CD4-positive, alpha-beta T cell treated with Interferon gamma for 1 hour (primary cell): ENCODE measurements around the gene PSMD13.

ENCODE experiments used
- DNase-seq: peaks from one replicate; pipeline ENCODE4 v3.0.0-alpha.2; 2020

Gene PSMD13

DNA sequence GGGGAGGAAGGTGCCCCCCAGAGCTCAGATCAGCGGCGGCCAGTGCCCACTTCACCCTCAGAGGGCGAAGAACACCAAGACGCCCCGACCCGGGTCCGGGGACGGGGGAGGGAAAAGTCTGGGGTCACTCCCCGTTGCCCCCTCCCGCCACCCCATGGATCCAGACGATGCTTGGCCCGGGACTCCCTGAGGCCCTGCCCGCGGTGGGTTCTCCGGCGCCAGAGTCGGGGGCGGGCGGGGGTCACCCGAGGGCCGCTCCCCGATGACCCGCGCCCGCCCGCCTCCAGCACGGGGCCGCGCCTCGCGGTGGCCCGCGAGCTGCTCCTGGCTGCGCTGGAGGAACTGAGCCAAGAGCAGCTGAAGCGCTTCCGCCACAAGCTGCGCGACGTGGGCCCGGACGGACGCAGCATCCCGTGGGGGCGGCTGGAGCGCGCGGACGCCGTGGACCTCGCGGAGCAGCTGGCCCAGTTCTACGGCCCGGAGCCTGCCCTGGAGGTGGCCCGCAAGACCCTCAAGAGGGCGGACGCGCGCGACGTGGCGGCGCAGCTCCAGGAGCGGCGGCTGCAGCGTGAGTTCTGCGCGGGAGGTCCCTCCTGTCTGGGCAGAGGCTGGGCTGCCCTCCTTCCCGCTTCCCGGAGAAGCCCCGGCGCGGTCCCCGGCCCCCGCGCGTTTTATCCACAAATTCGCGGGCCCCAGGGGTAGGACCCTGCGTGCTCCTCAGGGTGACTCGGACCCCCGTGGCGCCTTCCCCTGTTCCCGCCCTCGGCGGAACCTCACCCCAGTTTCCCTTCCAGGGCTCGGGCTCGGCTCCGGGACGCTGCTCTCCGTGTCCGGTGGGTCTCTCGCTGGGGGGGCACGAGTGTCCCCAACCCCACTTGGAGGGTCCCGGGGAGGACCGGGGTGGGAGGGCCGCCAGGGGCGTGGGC is 42.5 kb downstream of the PSMD13 start:
- DNase-seq: no peak

- peak; percentile 51 for DNase-seq
Measured at GRCh38 chr11:279966-280705, 43.4 kb downstream of the PSMD13 start.

DNA sequence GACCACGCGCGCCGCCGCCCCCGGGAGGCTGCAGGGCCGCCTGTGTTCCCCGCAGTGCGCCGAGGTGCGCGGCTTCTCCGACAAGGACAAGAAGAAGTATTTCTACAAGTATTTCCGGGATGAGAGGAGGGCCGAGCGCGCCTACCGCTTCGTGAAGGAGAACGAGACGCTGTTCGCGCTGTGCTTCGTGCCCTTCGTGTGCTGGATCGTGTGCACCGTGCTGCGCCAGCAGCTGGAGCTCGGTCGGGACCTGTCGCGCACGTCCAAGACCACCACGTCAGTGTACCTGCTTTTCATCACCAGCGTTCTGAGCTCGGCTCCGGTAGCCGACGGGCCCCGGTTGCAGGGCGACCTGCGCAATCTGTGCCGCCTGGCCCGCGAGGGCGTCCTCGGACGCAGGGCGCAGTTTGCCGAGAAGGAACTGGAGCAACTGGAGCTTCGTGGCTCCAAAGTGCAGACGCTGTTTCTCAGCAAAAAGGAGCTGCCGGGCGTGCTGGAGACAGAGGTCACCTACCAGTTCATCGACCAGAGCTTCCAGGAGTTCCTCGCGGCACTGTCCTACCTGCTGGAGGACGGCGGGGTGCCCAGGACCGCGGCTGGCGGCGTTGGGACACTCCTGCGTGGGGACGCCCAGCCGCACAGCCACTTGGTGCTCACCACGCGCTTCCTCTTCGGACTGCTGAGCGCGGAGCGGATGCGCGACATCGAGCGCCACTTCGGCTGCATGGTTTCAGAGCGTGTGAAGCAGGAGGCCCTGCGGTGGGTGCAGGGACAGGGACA is 44.1 kb downstream of the PSMD13 start:
- DNase-seq: peak; percentile 41

DNA sequence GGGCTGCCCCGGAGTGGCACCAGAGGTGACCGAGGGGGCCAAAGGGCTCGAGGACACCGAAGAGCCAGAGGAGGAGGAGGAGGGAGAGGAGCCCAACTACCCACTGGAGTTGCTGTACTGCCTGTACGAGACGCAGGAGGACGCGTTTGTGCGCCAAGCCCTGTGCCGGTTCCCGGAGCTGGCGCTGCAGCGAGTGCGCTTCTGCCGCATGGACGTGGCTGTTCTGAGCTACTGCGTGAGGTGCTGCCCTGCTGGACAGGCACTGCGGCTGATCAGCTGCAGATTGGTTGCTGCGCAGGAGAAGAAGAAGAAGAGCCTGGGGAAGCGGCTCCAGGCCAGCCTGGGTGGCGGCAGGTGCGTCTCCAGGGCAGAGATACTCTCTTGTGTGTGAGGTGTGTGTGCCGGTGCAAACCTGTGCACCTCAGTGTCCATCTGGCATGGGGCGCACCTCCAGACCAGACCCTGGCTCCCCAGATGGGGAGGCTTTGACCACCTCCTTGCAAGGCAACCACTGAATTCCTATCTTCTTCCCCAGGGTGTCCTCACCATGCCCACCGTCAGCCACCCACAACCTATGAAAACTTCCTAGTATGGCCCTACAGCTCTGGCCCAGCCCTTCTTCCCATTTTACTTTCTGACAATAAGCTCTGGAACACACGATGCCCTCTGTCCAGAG is 44.8 kb downstream of the PSMD13 start:
- DNase-seq: no peak

DNA sequence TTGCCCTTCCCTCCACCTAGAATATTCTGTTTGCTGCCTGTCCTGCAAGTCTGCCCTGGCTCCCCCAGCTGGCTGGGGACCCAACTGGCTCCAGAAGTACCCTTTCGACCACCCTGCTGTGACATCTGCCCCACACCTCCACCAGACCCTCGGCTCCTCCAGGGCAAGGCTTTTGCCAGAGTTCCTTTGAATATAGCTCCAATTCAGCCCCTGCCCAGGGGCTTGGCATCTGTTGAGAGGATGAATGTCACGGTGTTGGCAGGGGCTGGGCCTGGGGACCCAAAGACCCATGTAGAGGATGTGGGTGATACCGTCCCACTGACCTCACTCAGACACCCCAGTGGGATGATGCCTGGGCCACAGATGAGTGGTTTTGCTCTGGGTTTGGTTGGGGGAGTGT is 45.4 kb downstream of the PSMD13 start:
- no peak for DNase-seq

GRCh38 chr11:282630-283360 is 46.0 kb downstream of the PSMD13 start:
- DNase-seq: no peak

DNA sequence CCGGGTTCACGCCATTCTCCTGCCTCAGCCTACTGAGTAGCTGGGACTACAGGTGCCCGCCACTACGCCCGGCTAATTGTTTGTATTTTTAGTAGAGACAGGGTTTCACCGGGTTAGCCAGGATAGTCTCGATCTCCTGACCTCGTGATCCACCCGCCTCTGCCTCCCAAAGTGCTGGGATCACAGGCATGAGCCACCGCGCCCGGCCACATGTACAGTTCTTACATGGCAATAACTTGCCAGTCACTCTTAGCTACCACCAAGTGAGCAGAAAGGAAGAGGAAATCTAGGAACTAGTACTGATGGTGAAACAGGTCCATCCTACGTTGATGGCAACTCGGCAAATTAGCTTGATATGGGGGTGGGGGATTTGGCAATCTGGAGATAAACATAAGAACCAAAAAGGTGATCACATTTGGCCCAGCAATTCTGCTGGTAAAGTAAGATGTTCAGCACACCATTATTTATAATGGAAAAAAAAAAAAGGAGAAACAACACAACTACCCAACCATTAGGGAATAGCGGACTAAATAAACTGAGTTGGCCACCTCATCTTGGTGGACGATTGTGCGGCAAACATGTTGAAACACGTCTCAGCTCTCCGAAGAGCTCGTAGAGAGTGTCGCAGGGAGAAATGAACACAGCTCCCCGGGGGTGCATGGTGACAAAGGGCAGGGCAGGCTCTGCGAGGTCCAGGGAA is 46.8 kb downstream of the PSMD13 start:
- DNase-seq: no peak

DNA sequence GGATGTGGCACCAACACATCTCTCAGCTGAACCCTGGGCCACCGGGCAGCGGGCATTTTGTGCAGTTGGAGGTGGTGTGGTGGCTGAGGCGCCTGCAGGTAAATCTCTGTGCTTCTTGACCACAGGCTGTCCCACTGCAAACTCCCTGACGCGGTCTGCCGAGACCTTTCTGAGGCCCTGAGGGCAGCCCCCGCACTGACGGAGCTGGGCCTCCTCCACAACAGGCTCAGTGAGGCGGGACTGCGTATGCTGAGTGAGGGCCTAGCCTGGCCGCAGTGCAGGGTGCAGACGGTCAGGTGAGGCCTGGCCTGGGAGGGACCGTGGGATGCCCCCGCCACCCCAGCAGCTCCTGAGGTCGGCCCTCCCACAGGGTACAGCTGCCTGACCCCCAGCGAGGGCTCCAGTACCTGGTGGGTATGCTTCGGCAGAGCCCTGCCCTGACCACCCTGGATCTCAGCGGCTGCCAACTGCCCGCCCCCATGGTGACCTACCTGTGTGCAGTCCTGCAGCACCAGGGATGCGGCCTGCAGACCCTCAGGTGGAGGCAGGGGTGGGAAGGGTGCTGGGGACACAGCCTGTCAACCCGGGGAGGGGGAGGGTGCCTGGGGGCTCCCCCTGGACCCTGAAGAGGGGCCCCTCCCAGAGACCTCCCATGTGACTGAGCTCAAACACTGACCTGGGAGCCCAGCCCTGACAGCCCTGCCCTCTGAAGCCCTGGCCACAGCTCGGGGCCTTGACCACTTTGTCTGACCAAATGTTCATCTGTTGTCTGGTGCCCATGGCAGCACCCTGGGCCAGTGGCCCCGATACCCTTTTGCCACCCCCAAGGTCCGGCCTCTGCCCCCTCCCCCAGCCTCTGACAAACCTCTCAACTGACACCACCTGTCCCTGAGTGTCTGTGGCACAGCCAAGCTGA is 47.6 kb downstream of the PSMD13 start:
- DNase-seq: no peak

DNA sequence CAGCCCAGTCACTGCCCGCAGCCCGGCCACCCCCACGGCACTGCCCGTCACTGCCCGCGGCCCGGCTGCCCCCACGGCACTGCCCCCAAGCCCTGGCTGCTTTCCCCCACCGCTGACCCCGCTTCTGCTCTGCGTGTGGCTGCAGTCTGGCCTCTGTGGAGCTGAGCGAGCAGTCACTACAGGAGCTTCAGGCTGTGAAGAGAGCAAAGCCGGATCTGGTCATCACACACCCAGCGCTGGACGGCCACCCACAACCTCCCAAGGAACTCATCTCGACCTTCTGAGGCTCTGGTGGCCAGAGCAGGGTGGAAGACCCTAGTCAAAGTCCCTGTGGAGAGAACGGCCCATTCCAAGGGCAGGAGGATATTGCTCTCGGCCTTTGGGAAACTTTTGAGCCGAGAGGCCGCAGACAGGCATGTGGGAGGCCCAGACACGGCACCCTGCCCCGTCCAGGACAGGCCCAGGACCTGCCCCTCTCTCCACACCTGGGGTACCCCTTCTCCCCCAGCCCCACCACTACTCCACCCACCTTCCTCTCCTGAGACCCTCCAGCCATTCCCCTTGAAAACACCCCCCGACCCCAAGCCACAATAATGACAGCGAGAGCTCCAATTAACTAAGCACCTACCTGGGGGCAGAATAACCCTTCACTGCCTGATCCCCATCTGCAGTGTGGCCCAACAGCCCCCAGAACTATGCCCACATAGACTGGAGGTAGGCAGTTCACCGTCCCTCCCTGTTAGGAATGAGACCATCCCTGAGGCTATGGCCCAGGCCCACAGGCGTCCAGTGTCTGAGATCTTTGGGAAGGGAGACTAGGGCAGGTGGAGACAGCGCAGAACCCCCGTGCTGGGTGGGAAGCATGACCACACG is 48.5 kb downstream of the PSMD13 start:
- DNase-seq: no peak

- no peak for DNase-seq
Measured at GRCh38 chr11:285894-286220, 49.1 kb downstream of the PSMD13 start.

DNA sequence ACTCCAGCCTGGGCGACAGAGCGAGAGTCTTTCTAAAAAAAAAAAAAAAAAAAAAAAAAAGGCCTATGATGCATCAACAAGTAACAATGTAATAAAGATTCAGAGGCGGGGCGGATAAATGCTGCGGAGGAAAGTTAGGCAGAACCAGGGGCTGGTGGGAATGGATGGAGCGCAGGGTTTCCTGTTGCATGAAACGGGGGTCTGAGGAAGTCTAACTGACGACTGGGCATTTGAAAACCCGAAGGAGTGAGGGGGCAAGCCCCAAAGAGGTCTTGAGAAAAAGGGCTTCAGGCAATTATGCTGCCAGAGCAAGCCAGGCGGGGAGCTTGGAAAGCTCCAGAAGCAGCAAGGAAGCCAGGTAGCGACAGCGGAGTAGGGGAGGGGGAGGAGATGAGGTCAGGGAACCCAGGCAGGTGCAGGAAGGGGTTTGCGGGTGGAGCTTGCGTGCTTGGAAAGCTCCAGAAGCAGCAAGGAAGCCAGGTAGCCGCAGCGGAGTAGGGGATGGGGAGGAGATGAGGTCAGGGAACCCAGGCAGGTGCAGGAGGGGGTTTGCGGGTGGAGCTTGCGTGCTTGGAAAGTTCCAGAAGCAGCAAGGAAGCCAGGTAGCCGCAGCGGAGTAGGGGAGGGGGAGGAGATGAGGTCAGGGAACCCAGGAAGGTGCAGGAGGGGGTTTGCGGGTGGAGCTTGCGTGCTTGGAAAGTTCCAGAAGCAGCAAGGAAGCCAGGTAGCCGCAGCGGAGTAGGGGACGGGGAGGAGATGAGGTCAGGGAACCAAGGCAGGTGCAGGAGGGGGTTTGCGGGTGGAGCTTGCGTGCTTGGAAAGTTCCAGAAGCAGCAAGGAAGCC is 50.4 kb downstream of the PSMD13 start:
- peak; percentile 82 for DNase-seq

DNA sequence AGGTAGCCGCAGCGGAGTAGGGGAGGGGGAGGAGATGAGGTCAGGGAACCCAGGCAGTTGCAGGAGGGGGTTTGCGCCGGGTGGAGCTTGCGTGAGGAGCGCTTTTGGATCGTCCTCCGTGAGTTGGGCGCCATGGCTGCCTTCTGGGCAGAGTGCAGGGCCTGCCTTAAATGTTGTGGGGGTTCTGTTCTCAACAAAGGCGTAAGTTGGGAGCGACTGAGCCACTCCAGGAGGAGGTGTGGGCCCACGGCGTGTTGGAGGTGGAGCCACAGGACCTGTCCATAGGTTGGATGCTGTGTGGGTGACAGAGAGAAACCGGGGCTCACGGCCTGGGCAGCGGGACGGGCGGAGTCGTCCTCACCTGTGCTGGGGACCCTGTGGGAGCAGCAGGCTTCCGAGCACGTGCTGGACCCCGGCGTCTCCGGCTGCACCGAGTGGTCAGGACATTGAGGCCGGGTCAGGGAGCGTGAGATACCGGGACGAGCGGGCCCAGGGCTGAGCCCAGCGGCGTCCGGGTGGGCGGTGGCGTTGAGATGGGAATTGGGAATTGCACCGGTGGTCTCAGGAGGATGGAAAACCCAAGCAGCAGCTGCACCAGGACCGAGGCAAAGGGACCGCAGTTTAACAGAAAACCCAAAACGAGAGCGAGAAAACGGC is 51.2 kb downstream of the PSMD13 start:
- DNase-seq: no peak

DNA sequence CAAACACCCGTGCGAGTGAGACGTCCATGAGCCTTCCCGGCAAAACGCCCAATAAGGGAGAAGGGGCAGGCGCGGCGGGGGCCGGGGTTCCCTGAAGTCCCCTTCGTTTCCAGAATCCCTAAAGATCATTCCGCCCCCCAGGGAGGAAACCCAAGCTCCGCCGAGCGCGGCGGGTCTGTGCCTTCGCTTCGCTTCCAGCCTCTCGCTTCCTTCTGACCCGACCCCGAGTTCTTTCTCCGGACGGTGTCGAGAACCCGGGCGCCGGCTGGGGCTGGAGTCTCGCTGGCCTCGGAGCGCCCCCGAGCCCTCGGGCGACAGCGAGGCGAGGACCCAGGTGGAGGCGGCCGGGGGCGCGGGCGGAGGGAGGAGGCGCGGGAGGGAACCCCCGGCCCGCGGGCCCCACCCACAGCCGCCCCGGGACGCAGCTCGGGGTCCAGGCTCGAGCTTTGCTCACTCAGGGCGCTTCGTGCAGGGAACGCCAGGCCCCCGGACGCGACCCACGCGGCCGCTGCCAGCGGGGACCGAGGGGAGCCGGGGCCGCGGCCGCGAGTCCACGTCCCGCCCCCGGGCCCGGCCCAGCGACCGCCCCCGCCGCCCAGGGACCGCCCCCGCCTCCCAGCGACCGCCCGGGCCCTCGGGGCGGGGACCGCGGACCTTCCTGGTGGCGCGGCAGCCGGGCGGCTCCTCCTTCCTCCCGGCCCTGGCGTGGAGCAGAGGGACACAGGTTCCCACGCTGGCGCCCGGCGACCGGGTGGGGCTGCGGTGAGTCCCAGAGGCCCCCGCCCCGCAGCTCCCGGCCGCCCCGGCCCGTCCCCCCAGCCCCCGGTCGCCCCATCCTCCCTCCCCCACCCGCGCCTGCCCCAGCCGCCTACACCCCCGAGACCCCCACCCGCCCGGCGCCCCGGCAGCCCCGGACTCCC is 52.0 kb downstream of the PSMD13 start, which contains the start of gene PGGHG:
PGGHG (plus strand) TSS at position 649 of the 920 bp plus-strand sequence. CDS start 691 bp downstream, outside the sequence.
- peak; percentile 58 for DNase-seq

DNA sequence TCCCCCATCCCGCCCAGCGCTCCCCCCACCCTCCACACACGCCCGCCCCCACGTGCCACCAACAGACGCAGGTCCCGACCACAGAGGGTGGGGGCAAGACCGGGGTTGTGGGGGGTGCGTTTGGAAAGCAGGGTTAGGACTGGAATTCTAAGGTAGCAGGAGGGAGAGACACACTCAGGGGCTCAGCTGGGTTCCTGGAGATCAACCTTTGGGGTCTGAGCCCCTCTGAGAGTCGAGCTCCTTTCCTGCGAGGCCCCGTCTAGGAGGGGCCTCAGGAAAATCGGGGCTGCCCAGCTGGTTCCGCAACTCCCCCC is 52.6 kb downstream of the PSMD13 start:
- no peak for DNase-seq

GRCh38 chr11:289712-290620 is 53.2 kb downstream of the PSMD13 start:
- no peak for DNase-seq
